ENCODE data around the gene JAKMIP1. TPM values are rescaled to one million over a fixed set of nuclear protein-coding genes. Genes with fewer than 3 reads are reported as not detected.

Gene JAKMIP1
- total RNA-seq, 1 experiment from 2014 or later, result not detected

GRCh38 chr4:6188687-6189305 is 11.6 kb downstream of the JAKMIP1 start:
- DNase-seq, result no peak
- no peak overlapping the region for H3K4me3 ChIP-seq
- H3K27me3 ChIP-seq (ENCODE audit: insufficient read depth, low read depth), result peaks cover 55% of the 10 kb centered on the region
- H3K27ac ChIP-seq, result no peak overlapping the region
- TF ChIP-seq CTCF (conservative IDR thresholded peaks at IDR 0.05), result no peak
- no peak for TF ChIP-seq EZH2 (IDR thresholded peaks at IDR 0.05; ENCODE audit: low read depth)
- POLR2A ChIA-PET (ENCODE audit: unreplicated experiment), result no interaction called here
- no peaks in the 10 kb centered on the region for H3K36me3 ChIP-seq (ENCODE audit: low read depth)
- no peak overlapping the region for H3K4me2 ChIP-seq
- intact Hi-C loops (cut with micrococcal nuclease; ENCODE audit: unreplicated experiment), result no loop called here
- H3K9me2 ChIP-seq (ENCODE audit: insufficient read depth), result no peaks in the 10 kb centered on the region
- no peaks in the 10 kb centered on the region for H3K4me1 ChIP-seq (replicated peaks; ENCODE audit: insufficient read depth)
- H3K79me2 ChIP-seq (ENCODE audit: low read depth), result no peaks in the 10 kb centered on the region
- no peaks in the 10 kb centered on the region for H3F3A ChIP-seq (ENCODE audit: insufficient read depth, low read depth)
- no peaks in the 10 kb centered on the region for H4K20me1 ChIP-seq (ENCODE audit: insufficient read depth)
- CTCF ChIA-PET, result no interaction called here
- no TSS peak for BruUV-seq (replicated peaks)
- H2AFZ ChIP-seq, result no peak overlapping the region
- no peaks in the 10 kb centered on the region for H3K9me3 ChIP-seq (ENCODE audit: insufficient read depth, low read depth)

DNA sequence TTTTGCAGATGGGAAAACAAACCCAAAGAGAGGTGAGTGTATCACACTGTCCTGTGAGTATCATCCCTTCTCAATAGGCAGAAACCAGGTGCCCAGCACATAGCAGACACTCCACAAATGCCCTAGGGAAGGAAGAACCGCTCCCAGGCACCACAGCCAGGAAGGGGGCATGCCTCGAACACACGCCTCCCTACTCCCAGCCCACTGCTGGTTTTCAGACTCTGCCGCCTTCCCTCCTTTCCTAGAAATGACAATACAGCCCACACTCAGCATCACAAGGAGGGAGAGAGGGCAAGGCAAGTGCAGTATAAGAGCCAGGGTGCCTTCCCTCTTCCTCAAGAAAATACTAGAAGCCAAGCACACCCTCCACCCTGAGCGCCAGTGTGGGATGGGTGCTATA is 16.2 kb downstream of the JAKMIP1 start:
- Histone ChIP-seq H3K27ac (no peak overlapping the region), H3K4me1 (replicated peaks; ENCODE audit: insufficient read depth) (no peaks in the 10 kb centered on the region), H4K20me1 (ENCODE audit: insufficient read depth) (no peaks in the 10 kb centered on the region), H2AFZ (no peak overlapping the region), H3K9me2 (ENCODE audit: insufficient read depth) (no peaks in the 10 kb centered on the region), H3K9me3 (ENCODE audit: insufficient read depth, low read depth) (no peaks in the 10 kb centered on the region), H3K4me2 (no peak overlapping the region), H3K27me3 (ENCODE audit: insufficient read depth, low read depth) (peaks cover 58% of the 10 kb centered on the region), H3K36me3 (ENCODE audit: low read depth) (no peaks in the 10 kb centered on the region), H3K79me2 (ENCODE audit: low read depth) (no peaks in the 10 kb centered on the region), H3K4me3 (no peak overlapping the region), H3F3A (ENCODE audit: insufficient read depth, low read depth) (no peaks in the 10 kb centered on the region)
- TF ChIP-seq EZH2 (IDR thresholded peaks at IDR 0.05; ENCODE audit: low read depth) (no peak), CTCF (conservative IDR thresholded peaks at IDR 0.05) (no peak)
- BruUV-seq (replicated peaks), result no TSS peak
- no peak for DNase-seq
- ChIA-PET CTCF (no interaction called here), POLR2A (ENCODE audit: unreplicated experiment) (no interaction called here)
- intact Hi-C loops (cut with micrococcal nuclease; ENCODE audit: unreplicated experiment), result no loop called here

GRCh38 chr4:6183740-6184139 is 16.6 kb downstream of the JAKMIP1 start:
- Histone ChIP-seq H3K4me3 (no peak overlapping the region), H3K79me2 (ENCODE audit: low read depth) (no peaks in the 10 kb centered on the region), H3K9me3 (ENCODE audit: insufficient read depth, low read depth) (no peaks in the 10 kb centered on the region), H3K27me3 (ENCODE audit: insufficient read depth, low read depth) (peaks cover 56% of the 10 kb centered on the region), H3K4me2 (no peak overlapping the region), H4K20me1 (ENCODE audit: insufficient read depth) (no peaks in the 10 kb centered on the region), H3K4me1 (replicated peaks; ENCODE audit: insufficient read depth) (no peaks in the 10 kb centered on the region), H3K36me3 (ENCODE audit: low read depth) (no peaks in the 10 kb centered on the region), H3K27ac (no peak overlapping the region), H2AFZ (no peak overlapping the region), H3K9me2 (ENCODE audit: insufficient read depth) (no peaks in the 10 kb centered on the region), H3F3A (ENCODE audit: insufficient read depth, low read depth) (no peaks in the 10 kb centered on the region)
- POLR2A ChIA-PET (ENCODE audit: unreplicated experiment), result no interaction called here
- DNase-seq, result no peak
- CTCF ChIA-PET, result no interaction called here
- intact Hi-C loops (cut with micrococcal nuclease; ENCODE audit: unreplicated experiment), result no loop called here
- BruUV-seq (replicated peaks), result no TSS peak
- TF ChIP-seq CTCF (conservative IDR thresholded peaks at IDR 0.05) (no peak), EZH2 (IDR thresholded peaks at IDR 0.05; ENCODE audit: low read depth) (no peak)

All from PC-9 (cell line).